PC-3 (cell line): ENCODE data around the gene ZFYVE9. TPM values are rescaled to one million over a fixed set of nuclear protein-coding genes. Genes with fewer than 3 reads are reported as not detected.

Experiments used
- ATAC-seq: fragments of 200-7000 bp; cut with Tn5 transposase; 2 replicates; pipeline ENCODE4 v1.9.1; 2020; ENCODE audit warnings: mild to moderate bottlenecking, moderate library complexity
- BruUV-seq: library from RNA; stranded (reverse); fragments of 400-500 nt; replicated peaks from 2 replicates; lab custom pipeline; 2021; lab: Mats Ljungman, UMichigan
- CTCF ChIA-PET: fragments of 300-600 bp; sonication (Branson Sonifier 250); formaldehyde crosslinking; loops from one replicate; lab custom pipeline; 2022; ENCODE audit warnings: antibody characterized with exemption; lab: Charles Lee
- POLR2A ChIA-PET: fragments of 300-600 bp; sonication (Branson Sonifier 250); formaldehyde crosslinking; loops from one replicate; lab custom pipeline; 2022; ENCODE audit warnings: antibody characterized with exemption; ENCODE audit not compliant: unreplicated experiment; lab: Charles Lee
- DNase-seq: peaks from one replicate; pipeline ENCODE4 v3.0.0-alpha.2; 2015
- H2AFZ ChIP-seq: fragments of 300-600 bp; sonication (generic); 2 replicates; pipeline ENCODE4 v1.6.0; 2016; ENCODE audit warnings: antibody characterized with exemption, low read length
- H3F3A ChIP-seq: fragments of 300-600 bp; sonication (generic); one replicate; pipeline ENCODE4 v1.6.0; 2017; ENCODE audit warnings: antibody characterized with exemption, low read length, control low read depth, mild to moderate bottlenecking; ENCODE audit not compliant: unreplicated experiment
- H3K27ac ChIP-seq: fragments of 300-600 bp; sonication (generic); 2 replicates; pipeline ENCODE4 v1.5.1; 2016; ENCODE audit warnings: mild to moderate bottlenecking, low read length
- H3K27me3 ChIP-seq: fragments of 300-600 bp; sonication (generic); 2 replicates; pipeline ENCODE4 v1.6.1; 2016; ENCODE audit warnings: low read length, mixed read lengths
- H3K36me3 ChIP-seq: fragments of 300-600 bp; sonication (generic); 2 replicates; pipeline ENCODE4 v1.6.1; 2016; ENCODE audit warnings: low read depth, mixed run types, low read length, mixed read lengths
- H3K4me1 ChIP-seq: fragments of 300-600 bp; sonication (generic); 2 replicates; pipeline ENCODE4 v1.5.1; 2016; ENCODE audit warnings: low read length; ENCODE audit not compliant: insufficient read depth
- H3K4me2 ChIP-seq: fragments of 300-600 bp; sonication (generic); 2 replicates; pipeline ENCODE4 v1.6.0; 2016; ENCODE audit warnings: low read length
- H3K4me3 ChIP-seq: fragments of 300-600 bp; sonication (generic); 2 replicates; pipeline ENCODE4 v1.5.1; 2016; ENCODE audit warnings: mild to moderate bottlenecking, low read length, mixed read lengths
- H3K79me2 ChIP-seq: fragments of 300-600 bp; sonication (generic); 2 replicates; pipeline ENCODE4 v1.6.1; 2017; ENCODE audit warnings: low read length, mixed read lengths
- H3K9ac ChIP-seq: fragments of 300-600 bp; sonication (generic); 2 replicates; pipeline ENCODE4 v1.6.0; 2016; ENCODE audit warnings: mild to moderate bottlenecking, low read length
- H3K9me2 ChIP-seq: fragments of 300-600 bp; sonication (generic); replicated peaks from 2 replicates; pipeline ENCODE4 v1.6.1; 2016; ENCODE audit warnings: mixed run types, low read length, mixed read lengths
- H3K9me3 ChIP-seq: fragments of 300-600 bp; sonication (generic); 2 replicates; pipeline ENCODE4 v1.6.1; 2016; ENCODE audit warnings: low read length, mixed read lengths
- H4K20me1 ChIP-seq: fragments of 300-600 bp; sonication (generic); 2 replicates; pipeline ENCODE4 v1.6.1; 2016; ENCODE audit warnings: low read length, mixed read lengths
- CTCF ChIP-seq: fragments of 300-600 bp; sonication (generic); conservative IDR thresholded peaks from 2 replicates; pipeline ENCODE4 v1.5.1; 2017; ENCODE audit warnings: antibody characterized with exemption, low read depth, mild to moderate bottlenecking, low read length
- EZH2 ChIP-seq: fragments of 300-600 bp; sonication (generic); IDR thresholded peaks from one replicate; pipeline ENCODE4 v1.6.1; 2017; ENCODE audit warnings: antibody characterized with exemption, mild to moderate bottlenecking, low read length; ENCODE audit not compliant: unreplicated experiment
- EZH2phosphoT487 ChIP-seq: fragments of 300-600 bp; sonication (generic); IDR thresholded peaks from 2 replicates; pipeline ENCODE4 v1.6.1; 2018; ENCODE audit warnings: mild to moderate bottlenecking, antibody characterized with exemption, low read length, borderline replicate concordance
- intact Hi-C: fragments of 100-400 bp; cut with micrococcal nuclease; formaldehyde crosslinking; loops from 2 replicates; pipeline ENCODE4 v1.9.0; 2023
- total RNA-seq: library from RNA; depleted of rRNA; stranded (reverse); fragments of >200 nt; gene quantifications from 2 replicates; pipeline ENCODE4 v1.2.3, GENCODE V29; 2014

The ZFYVE9 gene
- total RNA-seq, 1 experiment from 2014 or later = 14.2 TPM

- Histone ChIP-seq H3K4me2 (peak overlapping the region; percentile 49), H3K9ac (no peak overlapping the region), H3K9me3 (no peaks in the 10 kb centered on the region), H3F3A (no peaks in the 10 kb centered on the region), H3K4me3 (no peak overlapping the region), H3K9me2 (no peaks in the 10 kb centered on the region), H3K36me3 (no peaks in the 10 kb centered on the region), H3K27me3 (no peaks in the 10 kb centered on the region), H3K4me1 (peaks cover 33% of the 10 kb centered on the region), H2AFZ (no peak overlapping the region), H4K20me1 (no peaks in the 10 kb centered on the region), H3K79me2 (no peaks in the 10 kb centered on the region), H3K27ac (peak overlapping the region; percentile 44)
- ChIA-PET POLR2A (no interaction called here), CTCF (no interaction called here)
- TF ChIP-seq EZH2 (no peak), CTCF (no peak), EZH2phosphoT487 (no peak)
- peak; percentile 76 for ATAC-seq
- no TSS peak for BruUV-seq
- intact Hi-C loops = loop anchor here (5.0 kb wide), 1 partner anchor 96 kb away; the partner anchor contains the start of gene ZFYVE9
- peak; percentile 77 for DNase-seq
Measured at GRCh38 chr1:52238474-52238873, 96.6 kb downstream of the ZFYVE9 start.

- no peak for TF ChIP-seq CTCF
- no peak for TF ChIP-seq EZH2
- no peak for TF ChIP-seq EZH2phosphoT487
- BruUV-seq = no TSS peak
- no peaks in the 10 kb centered on the region for H3K79me2 ChIP-seq
- ChIA-PET POLR2A (no interaction called here), CTCF (no interaction called here)
- no peak overlapping the region for H2AFZ ChIP-seq
- no peaks in the 10 kb centered on the region for H3K27me3 ChIP-seq
- no peak overlapping the region for H3K4me3 ChIP-seq
- H3K4me2 ChIP-seq = peak overlapping the region; percentile 49
- DNase-seq = peak; percentile 51
- peak; percentile 8; the same call in 1 of the 2 replicates for ATAC-seq
- H4K20me1 ChIP-seq = no peaks in the 10 kb centered on the region
- no peaks in the 10 kb centered on the region for H3K9me3 ChIP-seq
- H3K4me1 ChIP-seq = peaks cover 33% of the 10 kb centered on the region
- peak overlapping the region; percentile 44 for H3K27ac ChIP-seq
- intact Hi-C loops = loop anchor here (5.0 kb wide), 1 partner anchor 97 kb away; the partner anchor contains the start of gene ZFYVE9
- no peaks in the 10 kb centered on the region for H3K36me3 ChIP-seq
- no peaks in the 10 kb centered on the region for H3F3A ChIP-seq
- no peak overlapping the region for H3K9ac ChIP-seq
- H3K9me2 ChIP-seq = no peaks in the 10 kb centered on the region
Measured at GRCh38 chr1:52238887-52239707, 97.2 kb downstream of the ZFYVE9 start.

- Histone ChIP-seq H3K9ac (no peak overlapping the region), H3K36me3 (no peaks in the 10 kb centered on the region), H3K4me2 (no peak overlapping the region), H2AFZ (no peak overlapping the region), H3K4me1 (peaks cover 29% of the 10 kb centered on the region), H3K9me2 (no peaks in the 10 kb centered on the region), H3K4me3 (no peak overlapping the region), H3K27ac (no peak overlapping the region), H4K20me1 (no peaks in the 10 kb centered on the region), H3K27me3 (no peaks in the 10 kb centered on the region), H3F3A (no peaks in the 10 kb centered on the region), H3K79me2 (no peaks in the 10 kb centered on the region), H3K9me3 (no peaks in the 10 kb centered on the region)
- DNase-seq (peak; percentile 21), ATAC-seq (no peak)
- intact Hi-C loops = loop anchor here (5.0 kb wide), 1 partner anchor 97 kb away; the partner anchor contains the start of gene ZFYVE9
- POLR2A ChIA-PET = interaction anchor here (0.6 kb wide), 1 partner anchor 183 kb away, joined by 3 read pairs; no protein-coding TSS in a partner anchor
- no peak for TF ChIP-seq EZH2
- TF ChIP-seq CTCF = no peak
- TF ChIP-seq EZH2phosphoT487 = no peak
- BruUV-seq = no TSS peak
- CTCF ChIA-PET = no interaction called here
Measured at GRCh38 chr1:52239708-52240001, 97.8 kb downstream of the ZFYVE9 start.
